Midbrain (tissue), 1 donor: ENCODE measurements around the gene SPTAN1.
"Not testable (repeated sequence)": the region's sequence is repeated elsewhere in the genome, so short reads cannot be mapped to it uniquely, and the experiment has no call there.

Source experiments
- DNase-seq: peaks from one replicate; lab custom pipeline; 2025; lab: John Stamatoyannopoulos, UW

The SPTAN1 gene

DNA sequence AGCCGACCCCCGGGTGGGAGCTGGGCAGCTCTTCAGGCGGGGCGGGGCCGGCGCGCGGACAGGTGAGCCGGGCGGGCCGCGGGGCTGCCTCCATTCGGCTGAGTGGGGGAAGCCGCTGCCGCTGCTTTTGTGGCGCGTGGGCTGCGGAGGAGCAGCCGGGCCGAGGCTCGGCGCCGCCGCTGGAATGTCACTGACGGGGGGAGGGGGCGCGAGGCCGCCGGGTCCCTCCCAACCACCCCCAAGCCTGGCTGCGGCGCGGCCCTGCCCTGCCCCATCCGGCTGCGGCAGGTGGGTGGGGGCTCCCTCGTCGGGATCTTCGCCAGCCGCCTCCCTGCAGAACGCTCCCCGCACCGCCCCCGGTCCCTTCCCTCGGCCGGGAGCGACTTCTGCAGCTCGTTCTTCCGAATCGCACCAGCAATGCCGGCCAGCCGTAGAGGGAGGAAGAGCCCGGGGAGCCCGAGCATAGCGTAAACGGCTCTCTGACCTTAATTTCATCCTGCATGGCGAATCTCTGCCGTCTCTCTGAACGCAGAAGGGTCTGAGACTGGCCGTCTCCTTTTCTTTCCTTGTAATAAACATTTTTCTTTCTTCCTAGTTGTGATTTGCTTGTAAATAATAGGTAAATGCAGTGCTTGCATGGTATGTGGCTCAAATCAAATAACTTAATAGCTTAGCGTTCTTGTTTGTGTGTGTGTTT, 505 bp downstream of the SPTAN1 start:
- DNase-seq: peak; percentile 36

DNA sequence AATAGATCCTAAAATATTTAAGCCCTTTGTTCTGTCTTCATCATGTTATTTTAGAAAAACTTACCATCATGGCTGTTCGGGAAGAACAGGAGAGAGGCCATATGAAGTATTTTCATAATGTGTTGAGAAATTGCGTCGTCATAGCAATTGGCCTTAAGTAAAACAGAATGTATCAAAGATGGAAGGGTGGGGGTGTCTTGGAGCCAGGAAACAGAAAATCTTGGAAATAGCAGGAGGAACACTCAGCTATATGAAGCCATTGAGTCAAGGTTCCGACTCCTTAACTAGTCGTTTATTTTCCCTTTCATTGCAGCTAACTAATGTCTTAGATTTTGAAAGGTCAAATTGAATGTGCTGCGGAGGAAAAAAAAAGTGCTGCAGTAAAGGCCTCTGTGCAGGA, 1.3 kb downstream of the SPTAN1 start:
- no peak for DNase-seq

DNA sequence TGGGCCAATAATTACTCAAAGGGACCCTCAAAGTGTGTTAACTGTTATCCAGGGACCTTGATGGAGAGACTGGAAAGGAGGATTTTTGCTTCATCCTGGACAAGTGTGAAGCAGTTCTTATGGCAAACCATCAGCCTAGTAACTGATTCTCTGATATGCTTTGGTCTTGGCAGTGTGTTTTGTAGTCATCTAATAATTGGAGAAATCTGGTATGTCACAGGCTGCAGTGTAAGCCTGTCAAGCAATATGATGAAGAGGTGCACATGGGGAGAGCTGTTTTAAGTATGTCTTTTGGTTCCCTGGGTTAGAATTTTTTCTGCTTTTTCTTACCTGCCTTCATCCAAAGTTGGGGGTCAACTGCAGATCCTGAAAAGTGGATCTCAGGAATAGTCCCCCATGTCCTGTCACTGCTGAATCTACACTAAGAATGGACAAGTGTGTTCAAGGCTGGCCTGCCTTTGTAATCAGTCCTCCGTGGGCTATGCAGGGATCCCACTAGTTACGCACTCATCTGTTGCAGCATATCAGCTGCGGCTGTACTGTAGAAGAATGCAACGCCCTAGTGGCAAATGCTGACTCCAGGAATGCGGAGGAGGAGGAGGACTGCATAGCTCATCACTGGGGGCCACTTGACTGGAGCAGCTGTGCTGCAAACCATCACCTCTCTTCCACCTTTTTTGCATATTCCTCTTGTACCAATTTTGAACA, 1.9 kb downstream of the SPTAN1 start:
- DNase-seq: no peak

DNA sequence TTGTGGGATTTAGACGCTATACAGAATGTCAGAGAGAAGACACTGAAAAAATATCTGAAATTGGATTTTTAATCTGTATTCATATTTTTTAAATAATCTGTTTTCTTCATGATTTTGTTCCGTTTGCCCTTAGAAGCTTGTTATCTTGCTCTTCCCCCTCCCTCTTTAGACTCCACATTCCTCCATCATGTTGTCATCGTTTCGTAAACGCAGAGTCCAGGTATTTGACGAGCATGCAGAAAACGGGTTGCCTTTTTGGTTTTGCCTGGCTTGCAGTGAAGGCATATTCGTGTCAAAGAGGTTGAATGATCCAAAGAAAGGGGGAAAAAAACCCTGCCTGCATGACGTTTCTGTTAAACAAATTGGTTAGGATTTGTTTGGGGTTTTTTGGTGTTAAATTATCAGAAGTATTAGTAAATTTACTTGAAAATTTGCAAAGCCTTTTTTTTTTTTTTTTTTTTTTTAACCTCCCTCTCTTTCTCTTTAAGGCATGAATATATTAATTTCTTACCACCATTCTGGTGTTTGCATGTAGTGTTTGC, 2.9 kb downstream of the SPTAN1 start:
- no peak for DNase-seq

DNA sequence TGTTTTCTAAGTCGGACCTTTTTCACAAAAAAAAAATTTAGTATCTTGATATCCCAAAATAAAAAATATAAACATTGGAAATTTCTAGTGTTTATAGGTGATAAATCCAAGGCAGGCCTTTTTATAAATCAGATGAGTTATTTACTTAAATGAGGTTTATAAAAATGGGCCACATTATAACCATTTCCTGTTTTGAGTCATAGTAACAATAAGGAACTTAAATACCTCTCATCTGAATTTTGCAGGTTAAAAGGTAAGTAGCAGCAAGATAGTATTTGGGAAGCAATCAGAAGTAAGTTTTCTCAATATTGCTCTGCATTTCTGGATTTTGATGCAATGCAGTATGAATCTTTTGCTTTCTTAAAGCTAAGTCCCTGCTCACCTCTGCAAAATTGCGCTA, 3.9 kb downstream of the SPTAN1 start:
- DNase-seq: no peak

DNA sequence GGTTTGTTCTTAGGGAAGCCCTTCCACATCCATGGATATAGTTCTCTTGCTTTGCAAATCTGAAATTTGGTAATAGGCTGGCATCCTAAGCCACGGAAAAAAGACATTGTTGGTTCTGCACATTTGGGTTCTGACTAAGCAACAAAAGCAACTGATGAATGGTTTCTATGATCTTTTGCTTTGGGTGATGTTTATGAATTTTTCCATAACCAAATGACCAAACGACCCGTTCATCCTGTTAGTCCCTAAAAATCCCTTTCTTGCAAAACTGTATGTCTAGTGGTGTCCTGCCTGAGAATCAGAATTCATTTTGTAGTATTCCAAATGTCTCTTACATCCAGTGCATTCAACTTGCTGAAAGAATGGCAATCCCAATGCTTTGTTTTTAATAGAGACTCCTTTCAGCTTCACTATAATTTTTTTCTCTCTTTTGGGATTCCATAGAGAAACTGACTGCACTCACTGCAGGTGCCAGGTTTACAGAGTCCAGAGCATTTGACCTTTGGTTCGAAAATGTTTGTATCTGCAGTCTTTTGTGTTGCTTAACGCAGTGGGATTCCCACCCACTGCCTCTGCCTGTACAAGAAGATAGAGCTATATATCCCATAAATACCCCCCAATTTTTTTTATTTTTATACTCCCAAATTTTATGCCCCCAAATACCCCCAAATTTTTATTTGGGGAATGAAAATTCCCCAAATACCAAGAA, 4.7 kb downstream of the SPTAN1 start:
- DNase-seq: no peak

DNA sequence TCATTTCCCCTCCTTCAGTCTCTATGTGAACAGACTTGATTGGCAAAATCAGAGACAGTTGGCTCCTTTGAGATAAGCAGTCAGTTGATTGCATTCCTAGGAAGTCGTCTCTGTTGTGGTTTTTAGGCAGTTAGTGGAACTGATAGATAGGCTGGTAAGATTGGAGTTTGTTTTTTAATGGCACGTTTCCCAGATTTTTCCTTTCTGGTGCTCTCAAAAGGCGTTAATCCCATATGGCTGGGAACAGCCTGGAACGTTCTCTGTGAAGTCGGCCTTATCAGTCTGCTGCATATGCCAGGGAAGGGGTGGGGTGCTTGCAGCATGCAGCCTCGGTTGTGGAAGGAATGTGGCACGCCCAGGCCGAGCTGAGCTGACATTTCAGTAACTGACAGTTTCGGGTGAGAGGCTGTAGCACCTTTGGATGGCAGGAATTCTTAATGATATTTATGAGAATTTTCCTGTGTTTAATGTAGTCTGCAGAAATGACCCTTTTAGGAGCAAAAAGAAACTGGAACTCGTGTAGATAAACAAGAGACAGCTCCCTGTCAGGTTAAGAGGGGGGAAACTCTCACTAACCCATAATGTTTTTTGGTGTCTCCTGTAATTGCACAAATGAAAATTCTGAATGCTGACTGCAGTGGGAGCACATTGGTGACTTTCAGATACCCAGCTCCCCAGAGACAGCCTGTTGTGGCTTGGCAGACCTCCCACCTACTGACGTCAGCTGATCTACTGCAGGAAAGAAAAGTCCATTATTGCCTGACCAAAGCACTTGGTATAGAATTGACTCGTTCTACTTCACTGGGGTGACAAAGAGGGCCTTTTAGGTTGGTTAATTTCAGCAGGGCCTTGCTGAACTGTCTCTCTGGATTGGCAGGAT, 6.3 kb downstream of the SPTAN1 start:
- peak; percentile 88 for DNase-seq

DNA sequence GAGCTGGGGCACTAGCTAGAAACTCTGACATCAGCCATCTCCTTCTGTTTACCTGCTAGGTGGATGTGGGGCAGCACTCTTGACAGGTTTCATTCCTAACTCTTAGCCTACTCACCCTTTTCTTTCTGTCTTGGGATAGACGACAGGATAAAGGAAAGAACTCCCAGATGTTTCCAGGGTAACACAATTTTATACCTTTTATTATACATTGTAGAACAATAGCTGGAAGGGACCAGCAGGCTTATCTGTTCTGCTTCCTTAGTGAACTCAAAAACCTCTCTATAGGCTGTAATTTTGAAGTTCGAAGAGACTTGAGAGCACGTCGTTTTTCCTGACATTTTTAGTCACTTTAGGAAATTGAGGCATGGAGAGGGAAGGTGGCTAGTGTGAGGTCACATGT, 13.2 kb downstream of the SPTAN1 start:
- DNase-seq: no peak

DNA sequence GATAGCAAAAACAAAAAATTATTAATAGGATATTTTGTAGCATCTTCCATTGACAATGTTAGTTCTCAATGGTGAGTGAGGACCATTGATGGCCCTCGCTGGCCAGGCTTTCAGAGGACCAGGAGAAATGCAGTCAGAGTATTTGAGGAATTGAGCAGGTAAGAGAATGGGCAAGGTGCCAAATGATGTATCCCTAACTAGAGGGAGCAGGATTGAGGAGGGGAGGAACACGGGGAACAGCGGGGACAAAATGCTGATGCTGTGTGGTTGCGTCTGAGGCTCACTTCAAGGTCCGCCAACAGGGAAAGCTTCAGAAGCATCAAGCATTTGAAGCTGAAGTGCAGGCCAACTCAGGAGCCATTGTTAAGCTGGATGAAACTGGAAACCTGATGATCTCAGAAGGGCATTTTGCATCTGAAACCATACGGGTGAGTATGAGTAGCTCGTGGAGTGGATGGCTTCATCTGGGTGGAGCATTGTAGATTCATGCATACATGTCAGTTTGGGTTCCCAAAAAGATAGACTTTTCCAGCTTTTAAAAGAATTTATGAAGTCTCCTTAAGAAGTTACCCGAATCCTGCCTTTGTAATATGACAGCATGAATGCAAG, 16.2 kb downstream of the SPTAN1 start:
- no peak for DNase-seq

DNA sequence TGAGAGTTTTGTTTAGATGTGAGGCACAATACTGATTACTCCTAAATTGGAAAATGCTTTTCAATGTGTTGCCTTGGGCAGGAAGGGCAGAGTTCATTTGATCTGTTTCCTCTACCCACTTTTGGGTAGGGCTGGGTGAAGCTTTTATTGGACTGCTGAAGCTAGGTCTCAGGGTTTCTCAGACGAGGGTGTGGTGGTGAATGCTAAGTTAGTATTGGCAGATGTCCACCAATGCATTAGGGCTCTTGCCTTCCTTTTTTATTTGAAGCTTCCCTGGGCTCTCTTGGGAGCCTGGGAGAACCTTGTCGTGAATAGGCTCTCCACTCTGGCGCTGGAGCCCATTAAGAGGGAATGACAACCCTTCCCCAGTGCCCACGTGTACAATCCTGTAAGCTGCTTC, 23.1 kb downstream of the SPTAN1 start:
- peak; percentile 39 for DNase-seq

DNA sequence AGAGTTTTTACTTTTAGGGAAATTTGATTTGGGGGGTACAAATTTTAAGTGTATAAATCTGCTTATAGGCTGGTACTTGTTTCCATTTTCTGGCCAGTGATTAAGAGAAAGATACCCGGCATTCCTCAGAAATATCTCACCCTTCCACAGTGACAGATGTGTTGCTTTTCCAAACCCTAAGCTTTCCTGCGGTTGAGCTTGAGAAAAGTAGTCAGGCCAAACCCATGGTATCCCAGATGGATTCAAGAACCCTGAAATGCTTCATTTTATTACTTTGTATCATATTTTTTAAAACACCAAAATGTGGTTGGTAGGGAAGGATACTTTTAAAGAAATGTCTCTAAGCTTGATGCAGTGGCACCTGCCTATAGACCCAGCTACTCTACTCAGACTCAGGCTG, 23.5 kb downstream of the SPTAN1 start:
- DNase-seq: no peak

DNA sequence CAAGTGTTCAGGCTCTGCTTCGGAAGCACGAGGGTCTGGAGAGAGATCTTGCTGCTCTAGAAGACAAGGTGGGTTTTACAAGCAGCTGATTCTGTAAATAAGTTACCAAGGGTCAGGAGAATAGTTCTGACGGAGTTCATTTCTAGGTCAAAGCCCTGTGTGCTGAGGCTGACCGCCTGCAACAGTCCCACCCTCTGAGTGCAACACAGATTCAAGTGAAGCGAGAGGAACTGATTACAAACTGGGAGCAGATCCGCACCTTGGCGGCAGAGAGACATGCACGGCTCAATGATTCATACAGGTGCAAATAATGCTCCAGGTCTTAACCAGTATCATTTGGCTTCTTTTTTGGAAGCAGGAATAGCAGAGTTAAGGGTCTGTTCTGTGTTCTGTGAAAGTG, 24.8 kb downstream of the SPTAN1 start:
- DNase-seq: no peak

DNA sequence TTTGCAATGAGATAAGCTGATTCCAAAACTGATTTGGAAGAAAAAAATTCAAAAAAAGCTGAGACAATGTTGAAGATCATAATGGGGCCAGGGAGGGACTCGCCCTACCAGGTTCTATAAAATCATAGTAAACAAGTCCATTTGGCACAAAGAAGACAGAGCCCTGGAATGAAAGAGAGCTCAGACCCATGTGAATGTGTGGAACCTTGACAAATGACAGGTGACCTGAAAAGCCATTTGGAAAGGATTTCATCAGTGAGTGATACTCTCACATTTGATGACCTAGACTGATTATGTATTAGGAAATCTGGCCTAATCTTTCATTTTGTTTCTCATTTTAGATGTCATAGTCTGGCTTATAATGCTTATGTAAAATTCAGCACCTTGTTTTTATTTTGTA, 26.8 kb downstream of the SPTAN1 start:
- no peak for DNase-seq

DNA sequence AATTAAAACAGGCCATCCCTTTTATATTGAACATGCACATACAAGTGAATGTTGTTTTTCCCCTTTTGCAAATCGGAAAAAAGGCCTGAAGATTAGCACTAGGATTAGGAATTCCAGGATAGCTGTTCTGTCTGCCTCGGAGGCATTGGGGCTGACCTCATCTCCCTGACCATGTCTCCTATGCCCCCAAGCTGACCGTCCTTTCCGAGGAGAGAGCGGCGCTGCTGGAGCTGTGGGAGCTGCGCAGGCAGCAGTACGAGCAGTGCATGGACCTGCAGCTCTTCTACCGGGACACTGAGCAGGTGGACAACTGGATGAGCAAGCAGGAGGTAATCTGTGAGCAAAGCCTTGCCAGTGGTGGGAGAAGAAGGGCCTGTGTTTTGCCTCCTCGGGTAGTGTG, 28.3 kb downstream of the SPTAN1 start:
- no peak for DNase-seq

DNA sequence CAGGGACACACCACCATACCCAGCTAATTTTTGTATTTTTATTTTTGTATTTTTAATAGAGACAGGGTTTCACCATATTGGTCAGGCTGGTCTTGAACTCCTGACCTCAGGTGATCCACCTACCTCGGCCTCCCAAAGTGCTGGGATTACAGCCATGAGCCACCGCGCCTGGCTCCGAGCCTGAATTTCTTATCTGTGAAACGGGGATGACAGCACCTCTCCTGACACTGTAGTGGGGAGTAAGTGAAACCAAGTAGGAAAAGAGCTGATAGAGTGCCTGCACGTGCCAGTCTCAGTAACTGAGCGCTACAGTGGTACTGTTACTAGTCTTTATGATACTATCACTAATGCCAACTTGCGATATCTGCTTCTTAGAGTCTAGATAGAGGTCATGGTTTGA, 32.8 kb downstream of the SPTAN1 start:
- not testable (repeated sequence) for DNase-seq

DNA sequence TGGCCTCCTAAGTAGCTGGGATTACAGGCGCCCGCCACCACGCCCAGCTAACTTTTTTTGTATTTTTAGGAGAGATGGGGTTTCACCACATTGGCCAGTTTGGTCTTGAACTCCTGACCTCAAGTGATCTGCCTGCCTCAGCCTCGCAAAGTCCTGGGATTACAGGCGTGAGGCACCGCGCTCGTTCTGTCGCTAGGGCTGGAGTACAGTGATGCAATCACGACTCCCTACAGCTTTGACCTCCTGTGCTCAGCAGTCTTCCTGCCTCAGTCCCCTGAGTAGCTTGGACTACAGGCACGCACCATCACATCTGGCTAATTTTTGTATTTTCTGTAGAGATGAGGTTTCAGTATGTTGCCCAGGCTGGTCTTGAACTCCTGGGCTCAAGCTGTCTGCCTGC, 34.5 kb downstream of the SPTAN1 start:
- not testable (repeated sequence) for DNase-seq

DNA sequence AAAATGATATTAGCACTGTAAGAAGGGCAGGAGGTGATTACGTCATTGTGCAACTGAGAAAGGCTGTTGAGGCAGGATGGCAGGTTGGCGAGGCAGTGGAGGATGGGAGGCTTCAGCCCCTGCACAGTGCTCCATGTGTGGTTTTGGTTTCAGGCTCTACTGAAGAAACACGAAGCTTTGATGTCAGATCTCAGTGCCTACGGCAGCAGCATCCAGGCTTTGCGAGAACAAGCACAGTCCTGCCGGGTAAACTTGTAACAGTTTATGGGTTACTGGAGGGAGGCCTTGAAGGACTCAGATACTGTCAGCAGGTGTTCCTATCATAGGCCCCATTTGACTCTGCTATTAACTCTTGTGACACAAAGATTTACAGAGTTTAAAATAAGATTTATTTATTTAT, 35.1 kb downstream of the SPTAN1 start:
- DNase-seq: no peak

DNA sequence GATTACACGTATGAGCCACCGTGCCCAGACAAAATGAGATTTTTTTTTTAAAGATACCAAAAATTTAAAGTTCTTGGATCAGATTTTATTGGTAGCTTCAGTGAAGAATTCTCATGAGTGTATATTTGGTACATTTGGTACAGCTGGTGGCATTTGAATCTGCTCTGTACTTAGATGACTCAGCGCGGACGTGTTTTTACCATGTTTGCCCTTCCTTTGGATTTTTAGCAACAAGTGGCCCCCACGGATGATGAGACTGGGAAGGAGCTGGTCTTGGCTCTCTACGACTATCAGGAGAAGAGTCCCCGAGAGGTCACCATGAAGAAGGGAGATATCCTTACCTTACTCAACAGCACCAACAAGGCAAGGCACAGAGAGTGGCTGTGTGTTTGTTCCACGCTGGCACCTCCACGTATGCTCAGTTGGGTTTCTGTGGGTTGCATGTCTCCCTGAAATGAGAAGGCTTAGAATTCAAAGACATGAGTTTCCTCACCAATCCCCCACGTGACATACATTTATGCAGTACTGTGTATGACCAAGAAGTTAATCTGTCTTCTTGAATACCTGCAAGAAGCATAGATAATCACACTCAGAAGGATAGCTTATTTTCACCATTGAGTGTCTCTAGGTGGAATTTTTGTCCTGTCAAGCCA, 36.3 kb downstream of the SPTAN1 start:
- DNase-seq: no peak

DNA sequence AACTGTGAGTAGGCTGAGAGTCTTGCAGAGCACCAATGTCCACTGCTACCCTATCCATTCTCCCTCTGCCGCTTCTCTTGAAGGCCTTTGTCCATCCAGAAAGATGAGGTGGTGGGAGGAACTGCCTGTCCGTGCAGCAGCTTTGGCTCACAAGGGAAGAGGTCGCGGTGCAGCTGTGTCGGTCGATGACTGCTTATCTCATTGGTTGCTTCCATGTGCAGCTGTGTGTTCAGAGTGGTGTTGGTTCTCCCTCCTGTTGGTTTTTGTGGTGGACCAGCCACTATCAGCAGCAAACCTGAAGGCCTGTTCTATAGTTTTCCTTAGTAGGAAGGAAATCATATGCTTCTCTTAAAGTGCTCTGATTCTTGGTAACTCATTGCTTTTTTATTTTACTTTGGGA, 40.7 kb downstream of the SPTAN1 start:
- DNase-seq: no peak

DNA sequence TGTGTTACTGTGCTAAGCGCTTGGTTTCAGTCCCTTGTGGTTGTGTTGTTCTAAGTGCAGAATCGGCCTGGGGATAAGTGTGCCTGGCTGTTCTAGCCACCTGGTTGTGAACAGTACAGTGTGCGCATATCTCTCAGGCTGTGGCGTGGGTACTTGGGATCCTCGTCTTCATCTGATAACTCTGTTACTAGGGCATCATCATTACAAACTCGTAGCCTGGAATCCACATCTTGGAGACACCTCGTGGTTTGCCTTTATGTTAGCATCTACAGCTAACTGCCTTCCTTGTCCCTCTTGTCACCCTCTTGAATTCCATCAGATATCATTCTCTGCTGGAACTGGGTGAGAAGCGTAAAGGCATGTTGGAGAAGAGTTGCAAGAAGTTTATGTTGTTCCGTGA, 41.5 kb downstream of the SPTAN1 start:
- no peak for DNase-seq

DNA sequence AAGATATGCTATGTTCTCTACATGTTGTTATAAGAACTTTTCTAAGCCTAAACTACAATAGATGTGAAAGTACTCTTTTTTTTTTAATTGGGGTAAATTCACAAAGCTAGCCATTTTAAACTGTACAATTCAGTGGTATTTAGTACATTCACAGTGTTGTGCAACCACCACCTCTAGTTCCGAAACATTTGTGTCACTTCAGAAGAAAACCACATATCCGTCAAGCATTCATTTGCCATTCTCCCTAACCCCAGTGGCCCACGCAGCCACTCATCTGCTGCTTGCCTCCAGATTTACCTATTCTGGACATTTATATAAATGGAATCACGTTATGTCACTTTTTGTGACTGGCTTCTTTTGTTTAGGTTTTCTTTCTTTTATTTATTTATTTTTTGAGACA, 43.1 kb downstream of the SPTAN1 start:
- DNase-seq: no peak
